A673 (cell line): ENCODE data around the gene OR6C74. TPM values are rescaled to one million over a fixed set of nuclear protein-coding genes. Genes with fewer than 3 reads are reported as not detected.

Experiments
- Bru-seq: library from RNA; stranded (reverse); fragments of 400-500 nt; gene quantifications from one replicate; lab custom pipeline; 2021; lab: Mats Ljungman, UMichigan
- BruChase-seq, 2 experiments: library from RNA; stranded (reverse); fragments of 400-500 nt; gene quantifications; one replicate each; lab custom pipeline; 2021; lab: Mats Ljungman, UMichigan
- BruUV-seq: library from RNA; stranded (reverse); fragments of 400-500 nt; replicated peaks from 2 replicates; lab custom pipeline; 2021; lab: Mats Ljungman, UMichigan
- CTCF ChIA-PET: fragments of 300-600 bp; sonication (Branson Sonifier 250); formaldehyde crosslinking; loops from one replicate; lab custom pipeline; 2022; ENCODE audit warnings: antibody characterized with exemption; lab: Charles Lee
- POLR2A ChIA-PET: fragments of 300-600 bp; sonication (Branson Sonifier 250); formaldehyde crosslinking; loops from one replicate; lab custom pipeline; 2022; ENCODE audit warnings: antibody characterized with exemption; ENCODE audit not compliant: low non-redundant PET; lab: Charles Lee
- DNase-seq: peaks from one replicate; pipeline ENCODE4 v3.0.0-alpha.2; 2015; ENCODE audit warnings: low spot score
- H3K27ac ChIP-seq: fragments of 200-600 bp; sonication (generic); 2 replicates; pipeline ENCODE4 v1.5.1; 2016; ENCODE audit warnings: mixed run types, low read depth, mild to moderate bottlenecking, mixed read lengths, antibody characterized with exemption, low read length; ENCODE audit not compliant: poor library complexity, severe bottlenecking
- H3K27me3 ChIP-seq: fragments of 200-600 bp; sonication (generic); replicated peaks from 2 replicates; pipeline ENCODE4 v1.6.1; 2017; ENCODE audit warnings: mixed run types, low read depth, mild to moderate bottlenecking, mixed read lengths, antibody characterized with exemption, low read length; ENCODE audit not compliant: insufficient read depth, poor library complexity
- H3K36me3 ChIP-seq: fragments of 200-600 bp; sonication (generic); 2 replicates; pipeline ENCODE4 v1.6.1; 2016; ENCODE audit warnings: mixed run types, mild to moderate bottlenecking, mixed read lengths, antibody characterized with exemption, low read length; ENCODE audit not compliant: insufficient read depth, poor library complexity, severe bottlenecking
- H3K4me1 ChIP-seq: fragments of 200-600 bp; sonication (generic); 2 replicates; pipeline ENCODE4 v1.6.1; 2017; ENCODE audit warnings: mixed run types, mild to moderate bottlenecking, mixed read lengths, antibody characterized with exemption, low read length; ENCODE audit not compliant: insufficient read depth, poor library complexity, severe bottlenecking
- H3K4me3 ChIP-seq: fragments of 200-600 bp; sonication (generic); 2 replicates; pipeline ENCODE4 v1.5.1; 2016; ENCODE audit warnings: low read depth, mixed run types, mild to moderate bottlenecking, mixed read lengths, low read length; ENCODE audit not compliant: poor library complexity, severe bottlenecking
- H3K9me3 ChIP-seq: fragments of 200-600 bp; sonication (generic); 2 replicates; pipeline ENCODE4 v1.6.1; 2016; ENCODE audit warnings: mixed run types, low read depth, mild to moderate bottlenecking, mixed read lengths, antibody characterized with exemption, low read length; ENCODE audit not compliant: poor library complexity, severe bottlenecking
- CTCF ChIP-seq: fragments of 300-800, 200-600 bp; sonication (generic); conservative IDR thresholded peaks from 2 replicates; pipeline ENCODE4 v1.5.1; 2017; ENCODE audit warnings: low read depth, mild to moderate bottlenecking, antibody characterized with exemption, low read length, moderate library complexity, mixed read lengths
- EZH2 ChIP-seq: fragments of 200-600 bp; sonication (generic); IDR thresholded peaks from 2 replicates; pipeline ENCODE4 v1.6.1; 2017; ENCODE audit warnings: borderline replicate concordance, low read depth, mild to moderate bottlenecking, mixed read lengths, antibody characterized with exemption, low read length; ENCODE audit not compliant: poor library complexity, severe bottlenecking
- intact Hi-C: fragments of 100-400 bp; cut with micrococcal nuclease; formaldehyde crosslinking; loops from one replicate; pipeline ENCODE4 v1.10.0; 2022; ENCODE audit not compliant: unreplicated experiment
- long read RNA-seq: library from polyadenylated mRNA; stranded (forward); transcript quantifications from one replicate; pipeline ENCODE4 v2.0.0, GENCODE V29; 2022
- total RNA-seq: library from RNA; stranded (reverse); gene quantifications from 2 replicates; pipeline ENCODE4 v1.2.3, GENCODE V29; 2021

OR6C74 gene
- not detected in 2 replicates for total RNA-seq
- not detected for Bru-seq, nascent RNA
- not detected for BruChase-seq, experiment 1, labeled RNA remaining after a 2-hour chase
- BruChase-seq, experiment 2, labeled RNA remaining after a 6-hour chase, result not detected
- long read RNA-seq, result 0 reads

GRCh38 chr12:55244309-55244708, at the start of gene OR6C74:
TSS of gene OR6C74 (plus strand) at chr12:55244609. CDS start at chr12:55247288, 2,679 bp downstream.
- intact Hi-C loops, result no loop called here
- H3K36me3 ChIP-seq, result no peaks in the 10 kb centered on the region
- ChIA-PET POLR2A (no interaction called here), CTCF (no interaction called here)
- no peak within 1 kb of the TSS for H3K4me3 ChIP-seq
- no peaks in the 10 kb centered on the region for H3K4me1 ChIP-seq
- H3K9me3 ChIP-seq, result no peaks in the 10 kb centered on the region
- no peak for DNase-seq
- no peak for TF ChIP-seq EZH2
- no peak for TF ChIP-seq CTCF
- no TSS peak for BruUV-seq
- H3K27me3 ChIP-seq, result peaks cover 62% of the 10 kb centered on the region
- H3K27ac ChIP-seq, result no peak within 1 kb of the TSS

GRCh38 chr12:55220725-55221124, 23.7 kb upstream of the OR6C74 start, which contains the start of gene OR10A7:
TSS of gene OR10A7 (plus strand) at chr12:55221025. CDS start at chr12:55221025, 0 bp downstream.
- H3K27ac ChIP-seq, result no peak within 1 kb of the TSS
- ChIA-PET CTCF (no interaction called here), POLR2A (no interaction called here)
- H3K27me3 ChIP-seq, result peaks cover 18% of the 10 kb centered on the region
- no peaks in the 10 kb centered on the region for H3K9me3 ChIP-seq
- H3K36me3 ChIP-seq, result no peaks in the 10 kb centered on the region
- no peak within 1 kb of the TSS for H3K4me3 ChIP-seq
- TF ChIP-seq EZH2, result no peak
- no peak for TF ChIP-seq CTCF
- H3K4me1 ChIP-seq, result no peaks in the 10 kb centered on the region
- intact Hi-C loops, result no loop called here
- no TSS peak for BruUV-seq
- no peak for DNase-seq

- intact Hi-C loops, result no loop called here
- no TSS peak for BruUV-seq
- CTCF ChIA-PET, result no interaction called here
- POLR2A ChIA-PET, result no interaction called here
- Histone ChIP-seq H3K27ac (no peak overlapping the region), H3K27me3 (peaks cover 30% of the 10 kb centered on the region), H3K36me3 (no peaks in the 10 kb centered on the region), H3K4me1 (no peaks in the 10 kb centered on the region), H3K4me3 (no peak overlapping the region), H3K9me3 (no peaks in the 10 kb centered on the region)
- no peak for DNase-seq
- TF ChIP-seq EZH2 (no peak), CTCF (no peak)
Measured at GRCh38 chr12:55226523-55226922, 17.9 kb upstream of the OR6C74 start.
